ENCODE data around the gene BCAS3. TPM values are rescaled to one million over a fixed set of nuclear protein-coding genes. Genes with fewer than 3 reads are reported as not detected.

Gene BCAS3
- total RNA-seq, 1 donor from 2014 or later = 75.9 TPM

DNA sequence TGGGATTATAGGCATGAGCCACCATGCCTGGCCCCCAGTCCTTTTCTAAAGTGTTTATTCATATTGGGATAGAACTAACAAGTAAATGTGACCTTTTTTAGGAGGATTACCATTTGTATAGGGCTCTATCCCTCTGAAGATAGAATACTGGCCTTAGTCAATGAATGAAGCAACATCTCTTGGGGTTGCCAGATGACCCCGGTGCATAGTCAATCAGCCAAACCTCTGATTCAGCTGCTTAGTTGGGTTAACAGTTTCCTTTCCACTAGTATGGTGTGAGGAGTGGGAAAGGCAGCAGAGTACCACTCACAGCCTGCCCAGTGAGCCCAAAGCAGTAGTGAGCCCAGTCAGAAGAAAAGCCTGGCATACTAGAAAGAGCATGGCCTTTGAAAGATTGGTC lies 627.4 kb downstream of the BCAS3 start:
- Histone ChIP-seq H3K27me3 (no peaks in the 10 kb centered on the region), H3K4me3 (no peak overlapping the region), H3K27ac (no peak overlapping the region), H3K36me3 (no peaks in the 10 kb centered on the region), H3K9me3 (no peaks in the 10 kb centered on the region), H3K4me1 (peaks cover 0 to 3% of the 10 kb centered on the region in 2 donors)
- intact Hi-C loops (cut with DNase I) = no loop called here
- TF ChIP-seq, protein P1, sequence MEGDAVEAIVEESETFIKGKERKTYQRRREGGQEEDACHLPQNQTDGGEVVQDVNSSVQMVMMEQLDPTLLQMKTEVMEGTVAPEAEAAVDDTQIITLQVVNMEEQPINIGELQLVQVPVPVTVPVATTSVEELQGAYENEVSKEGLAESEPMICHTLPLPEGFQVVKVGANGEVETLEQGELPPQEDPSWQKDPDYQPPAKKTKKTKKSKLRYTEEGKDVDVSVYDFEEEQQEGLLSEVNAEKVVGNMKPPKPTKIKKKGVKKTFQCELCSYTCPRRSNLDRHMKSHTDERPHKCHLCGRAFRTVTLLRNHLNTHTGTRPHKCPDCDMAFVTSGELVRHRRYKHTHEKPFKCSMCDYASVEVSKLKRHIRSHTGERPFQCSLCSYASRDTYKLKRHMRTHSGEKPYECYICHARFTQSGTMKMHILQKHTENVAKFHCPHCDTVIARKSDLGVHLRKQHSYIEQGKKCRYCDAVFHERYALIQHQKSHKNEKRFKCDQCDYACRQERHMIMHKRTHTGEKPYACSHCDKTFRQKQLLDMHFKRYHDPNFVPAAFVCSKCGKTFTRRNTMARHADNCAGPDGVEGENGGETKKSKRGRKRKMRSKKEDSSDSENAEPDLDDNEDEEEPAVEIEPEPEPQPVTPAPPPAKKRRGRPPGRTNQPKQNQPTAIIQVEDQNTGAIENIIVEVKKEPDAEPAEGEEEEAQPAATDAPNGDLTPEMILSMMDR (IDR thresholded peaks at IDR 0.05) = no peak
- DNase-seq (ENCODE audit: low spot score in 2 of 2) = no peak

DNA sequence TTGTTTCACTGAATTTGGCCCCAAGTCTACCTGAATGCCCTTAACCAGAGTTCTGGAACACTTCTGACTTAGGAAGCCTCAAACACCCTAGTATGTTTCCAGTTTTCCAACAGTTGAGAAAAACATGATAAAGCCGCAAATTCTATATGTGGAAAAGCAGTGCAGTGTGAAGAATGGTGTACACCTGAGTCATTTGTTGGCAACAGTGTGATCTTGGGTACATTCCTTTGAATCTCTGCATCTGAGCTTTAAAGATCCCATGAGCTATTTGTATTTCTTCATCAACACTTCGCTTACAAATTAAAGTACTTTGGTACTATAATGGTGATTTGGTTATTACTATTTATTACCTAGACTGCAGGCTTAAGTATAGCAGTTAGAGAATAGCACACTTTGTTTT lies 628.4 kb downstream of the BCAS3 start:
- H3K27ac ChIP-seq = no peak overlapping the region
- H3K4me1 ChIP-seq = no peaks in the 10 kb centered on the region
- TF ChIP-seq, protein P1 (IDR thresholded peaks at IDR 0.05) = no peak
- no peak overlapping the region for H3K4me3 ChIP-seq
- DNase-seq (ENCODE audit: low spot score in 2 of 2) = no peak
- no peaks in the 10 kb centered on the region for H3K9me3 ChIP-seq
- H3K36me3 ChIP-seq = no peaks in the 10 kb centered on the region
- intact Hi-C loops (cut with DNase I) = no loop called here
- H3K27me3 ChIP-seq = no peaks in the 10 kb centered on the region

DNA sequence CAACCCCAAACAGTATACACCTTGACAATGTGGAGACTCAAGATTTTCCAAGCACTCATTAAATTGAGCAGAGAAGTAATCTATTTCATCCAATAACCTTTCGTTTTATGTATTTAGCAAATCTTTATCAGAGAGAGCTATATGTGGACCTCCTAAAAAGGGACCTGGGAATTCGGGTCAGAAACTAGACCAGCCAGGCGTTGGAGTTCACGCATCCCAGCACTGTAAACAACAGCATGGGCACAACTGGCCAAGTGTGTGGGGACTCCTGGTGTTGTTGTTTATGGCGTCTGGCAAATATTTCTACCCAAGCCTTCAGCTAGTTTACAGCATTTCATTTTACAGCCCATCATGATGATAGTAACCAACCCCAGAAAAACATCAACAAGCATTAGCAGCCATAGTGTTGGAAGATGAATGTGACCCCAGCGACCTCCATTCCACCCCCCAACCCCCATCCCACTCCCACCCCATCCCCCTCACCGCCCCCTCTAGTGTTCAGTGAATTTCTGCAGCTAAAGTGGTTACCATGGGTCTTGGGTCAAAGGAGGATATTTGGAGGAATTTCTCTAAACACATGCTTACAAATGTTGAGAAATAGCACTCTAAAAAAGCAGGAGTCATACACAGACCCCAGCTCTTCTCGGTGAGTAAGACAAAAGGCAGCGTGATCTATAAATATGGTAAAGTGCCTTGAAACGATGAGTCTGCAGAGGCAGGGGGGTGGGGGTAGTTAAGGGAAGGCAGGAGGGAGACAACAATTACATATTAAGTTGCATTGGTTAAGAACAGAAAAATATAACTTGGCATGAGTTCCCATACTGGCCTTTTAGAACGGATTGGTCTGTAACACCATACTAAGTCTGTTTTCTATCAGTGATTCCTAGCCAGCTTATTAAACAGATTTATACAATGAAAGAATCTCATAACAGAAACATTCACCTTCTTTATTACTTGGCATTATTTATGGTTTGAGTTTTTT lies 630.5 kb downstream of the BCAS3 start:
- Histone ChIP-seq H3K4me1 (peaks cover 0 to under 1% of the 10 kb centered on the region in 2 donors), H3K4me3 (no peak overlapping the region), H3K36me3 (no peaks in the 10 kb centered on the region), H3K27me3 (no peaks in the 10 kb centered on the region), H3K9me3 (no peaks in the 10 kb centered on the region), H3K27ac (no peak overlapping the region)
- TF ChIP-seq, protein P1 (IDR thresholded peaks at IDR 0.05) = no peak
- intact Hi-C loops (cut with DNase I) = no loop called here
- peak in 1 of 2 donors; percentile 55 for DNase-seq (ENCODE audit: low spot score in 2 of 2)

DNA sequence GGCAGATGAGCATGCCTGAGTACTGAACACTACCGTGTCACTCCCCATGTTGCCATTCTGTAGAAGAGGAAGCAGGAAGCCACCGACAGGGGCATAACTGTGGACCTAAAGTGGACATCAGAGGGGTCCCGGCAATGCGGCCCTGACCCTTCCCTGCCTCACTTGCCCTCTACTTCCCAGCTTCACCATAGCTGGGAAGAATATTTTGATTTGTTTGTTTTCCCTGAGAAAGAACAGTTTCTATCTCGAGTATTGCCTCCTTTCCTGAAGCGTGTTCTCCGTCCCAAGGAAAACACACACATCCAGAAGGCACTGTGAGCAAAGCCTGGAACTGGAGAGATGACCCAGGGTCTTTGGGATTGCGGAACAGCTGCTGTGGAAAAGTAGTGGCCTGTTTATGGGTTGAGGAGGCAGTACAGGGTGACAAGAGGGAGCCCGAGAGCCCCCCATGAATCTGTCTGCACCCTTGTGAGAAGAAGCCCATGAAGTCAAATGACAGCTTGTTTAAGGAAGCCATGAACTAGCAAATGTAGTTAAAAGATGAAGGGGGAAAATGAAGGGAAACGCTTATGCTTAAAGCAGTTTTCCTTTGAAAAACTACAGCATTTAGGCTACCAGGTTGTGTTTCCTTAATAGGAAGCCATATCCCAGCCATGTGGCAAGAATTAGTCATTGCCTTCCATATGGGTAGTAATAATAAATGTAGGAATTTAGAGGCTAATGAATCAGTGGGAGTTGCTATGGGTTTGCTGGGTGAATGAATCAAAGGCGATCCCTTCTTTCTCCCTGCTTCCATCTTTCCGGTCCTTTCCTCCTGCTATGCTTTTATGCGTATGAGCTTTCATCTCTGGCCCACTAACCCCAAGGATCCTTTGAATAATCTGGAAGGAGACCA lies 632.0 kb downstream of the BCAS3 start:
- Histone ChIP-seq H3K4me1 (peaks cover 6 to 11% of the 10 kb centered on the region in 2 donors), H3K9me3 (no peaks in the 10 kb centered on the region), H3K27me3 (no peaks in the 10 kb centered on the region), H3K27ac (no peak overlapping the region), H3K4me3 (no peak overlapping the region), H3K36me3 (no peaks in the 10 kb centered on the region)
- TF ChIP-seq, protein P1 (IDR thresholded peaks at IDR 0.05) = no peak
- peak in 1 of 2 donors; percentile 13 for DNase-seq (ENCODE audit: low spot score in 2 of 2)
- intact Hi-C loops (cut with DNase I) = loop anchor here (5.0 kb wide), 2 partner anchors 88 to 107 kb away; partner anchors contain the start of gene TBX2

DNA sequence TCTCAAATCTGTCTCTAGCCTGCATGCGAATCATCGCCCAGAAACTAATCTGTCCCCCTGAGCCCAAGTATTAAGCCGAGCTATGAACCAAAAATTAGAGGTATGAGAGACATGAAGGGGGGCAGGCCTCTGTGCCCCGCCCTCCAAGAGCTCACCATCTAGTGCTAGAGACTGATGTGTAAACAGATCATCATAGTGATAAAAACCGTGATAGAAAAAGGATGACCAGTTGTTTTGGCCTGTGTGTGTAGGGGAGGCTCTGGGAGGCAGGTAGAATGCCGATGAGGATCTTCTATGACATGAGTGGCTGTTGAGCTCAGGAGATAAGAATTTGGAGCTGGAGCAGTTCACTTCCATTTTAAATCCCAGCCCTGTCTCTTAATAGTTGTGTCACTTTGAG lies 632.9 kb downstream of the BCAS3 start:
- no peaks in the 10 kb centered on the region for H3K36me3 ChIP-seq
- H3K4me1 ChIP-seq = peaks cover 6 to 16% of the 10 kb centered on the region in 2 donors
- intact Hi-C loops (cut with DNase I) = loop anchor here (5.0 kb wide), 2 partner anchors 87 to 108 kb away; partner anchors contain the start of gene TBX2
- H3K27me3 ChIP-seq = no peaks in the 10 kb centered on the region
- no peak for DNase-seq (ENCODE audit: low spot score in 2 of 2)
- H3K27ac ChIP-seq = no peak overlapping the region
- TF ChIP-seq, protein P1 (IDR thresholded peaks at IDR 0.05) = no peak
- H3K9me3 ChIP-seq = no peaks in the 10 kb centered on the region
- no peak overlapping the region for H3K4me3 ChIP-seq
